Large intestine (tissue), 3 donors: ENCODE data around the gene PRSS38. TPM values are rescaled to one million over a fixed set of nuclear protein-coding genes. Genes with fewer than 3 reads are reported as not detected.

Experiments used
- DNase-seq, 2 donors: peaks; one replicate each; pipeline versions ENCODE4 v3.0.0 to v3.0.0-alpha.2; 2013
- H3K27ac ChIP-seq: one replicate; pipeline ENCODE4 v1.5.1; 2013; ENCODE audit warnings: low read length
- H3K27me3 ChIP-seq: 2 replicates; pipeline ENCODE4 v1.6.1; 2013; ENCODE audit warnings: low read length; ENCODE audit not compliant: control insufficient read depth, insufficient read depth
- H3K36me3 ChIP-seq: 2 replicates; pipeline ENCODE4 v1.6.1; 2013; ENCODE audit warnings: low read length; ENCODE audit not compliant: control insufficient read depth, insufficient read depth
- H3K4me1 ChIP-seq: one replicate; pipeline ENCODE4 v1.6.1; 2013; ENCODE audit warnings: low read length; ENCODE audit not compliant: control insufficient read depth, insufficient read depth
- H3K4me3 ChIP-seq: one replicate; pipeline ENCODE4 v1.5.1; 2013; ENCODE audit warnings: low read length
- H3K9me3 ChIP-seq: one replicate; pipeline ENCODE4 v1.6.1; 2013; ENCODE audit warnings: mild to moderate bottlenecking, low read depth, low read length, moderate library complexity; ENCODE audit not compliant: control insufficient read depth
- WGBS: methylation state at CpG from one replicate; pipeline ENCODE4 v1.1.5; 2013; ENCODE audit warnings: low lambda C conversion rate; ENCODE audit not compliant: insufficient coverage; 5-methylcytosine and 5-hydroxymethylcytosine counted together
- polyA plus RNA-seq: library from polyadenylated mRNA; unstranded; fragments of 120-200 nt; gene quantifications from one replicate; pipeline ENCODE4 v1.2.1, GENCODE V29; 2013

The PRSS38 gene
- polyA plus RNA-seq, 1 donor, result not detected

DNA sequence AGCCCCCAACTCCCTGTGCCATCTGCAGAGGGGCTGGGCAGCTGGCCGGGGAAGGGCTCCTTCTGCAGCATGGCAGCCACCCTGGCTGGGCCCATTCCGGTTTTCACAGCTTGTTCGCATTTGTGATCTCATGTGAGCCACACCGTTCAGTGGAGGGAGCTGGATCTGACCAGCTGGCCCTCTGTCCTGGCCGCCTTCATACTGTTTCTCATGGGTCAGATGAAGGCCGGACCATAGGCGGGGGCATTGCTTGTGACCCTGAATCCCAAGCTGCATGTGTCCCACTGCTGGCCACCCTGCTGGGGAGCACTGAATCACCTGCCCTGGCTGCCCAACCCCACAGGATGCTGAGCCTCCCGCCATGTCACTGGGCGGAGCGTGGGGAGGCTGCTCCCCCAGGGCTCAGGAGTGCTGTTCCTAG lies 36.4 kb upstream of the PRSS38 start:
- Histone ChIP-seq H3K4me1 (peaks cover 9% of the 10 kb centered on the region), H3K4me3 (no peak overlapping the region), H3K36me3 (peaks cover 31% of the 10 kb centered on the region), H3K27ac (no peak overlapping the region), H3K27me3 (no peaks in the 10 kb centered on the region), H3K9me3 (no peaks in the 10 kb centered on the region)
- no CpG with 5 or more reads among the region's 10 CpGs for WGBS
- no peak for DNase-seq

DNA sequence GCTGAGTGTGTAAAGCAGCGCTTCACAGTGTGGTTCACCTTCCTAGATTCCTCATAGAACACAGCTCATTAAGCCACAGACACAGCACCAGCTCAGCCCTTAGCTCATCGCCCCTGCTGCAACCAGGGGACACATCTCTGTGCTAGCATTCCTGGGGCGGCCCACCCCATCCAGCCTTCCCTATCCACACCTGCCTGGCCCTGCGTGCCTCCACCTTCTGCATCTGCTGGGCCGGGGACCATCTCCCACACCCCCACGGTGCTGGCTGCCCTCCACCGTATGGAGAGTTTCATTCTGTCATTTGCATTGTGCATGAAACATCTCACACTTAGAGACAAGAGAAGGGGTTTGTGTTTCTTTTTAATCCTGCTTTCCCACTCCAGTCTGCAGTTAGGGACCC lies 35.8 kb upstream of the PRSS38 start:
- no peaks in the 10 kb centered on the region for H3K27me3 ChIP-seq
- peaks cover 29% of the 10 kb centered on the region for H3K36me3 ChIP-seq
- WGBS, result no CpG with 5 or more reads among the region's 7 CpGs
- no peak overlapping the region for H3K27ac ChIP-seq
- H3K4me1 ChIP-seq, result peaks cover 7% of the 10 kb centered on the region
- H3K9me3 ChIP-seq, result no peaks in the 10 kb centered on the region
- H3K4me3 ChIP-seq, result no peak overlapping the region
- DNase-seq, result no peak

DNA sequence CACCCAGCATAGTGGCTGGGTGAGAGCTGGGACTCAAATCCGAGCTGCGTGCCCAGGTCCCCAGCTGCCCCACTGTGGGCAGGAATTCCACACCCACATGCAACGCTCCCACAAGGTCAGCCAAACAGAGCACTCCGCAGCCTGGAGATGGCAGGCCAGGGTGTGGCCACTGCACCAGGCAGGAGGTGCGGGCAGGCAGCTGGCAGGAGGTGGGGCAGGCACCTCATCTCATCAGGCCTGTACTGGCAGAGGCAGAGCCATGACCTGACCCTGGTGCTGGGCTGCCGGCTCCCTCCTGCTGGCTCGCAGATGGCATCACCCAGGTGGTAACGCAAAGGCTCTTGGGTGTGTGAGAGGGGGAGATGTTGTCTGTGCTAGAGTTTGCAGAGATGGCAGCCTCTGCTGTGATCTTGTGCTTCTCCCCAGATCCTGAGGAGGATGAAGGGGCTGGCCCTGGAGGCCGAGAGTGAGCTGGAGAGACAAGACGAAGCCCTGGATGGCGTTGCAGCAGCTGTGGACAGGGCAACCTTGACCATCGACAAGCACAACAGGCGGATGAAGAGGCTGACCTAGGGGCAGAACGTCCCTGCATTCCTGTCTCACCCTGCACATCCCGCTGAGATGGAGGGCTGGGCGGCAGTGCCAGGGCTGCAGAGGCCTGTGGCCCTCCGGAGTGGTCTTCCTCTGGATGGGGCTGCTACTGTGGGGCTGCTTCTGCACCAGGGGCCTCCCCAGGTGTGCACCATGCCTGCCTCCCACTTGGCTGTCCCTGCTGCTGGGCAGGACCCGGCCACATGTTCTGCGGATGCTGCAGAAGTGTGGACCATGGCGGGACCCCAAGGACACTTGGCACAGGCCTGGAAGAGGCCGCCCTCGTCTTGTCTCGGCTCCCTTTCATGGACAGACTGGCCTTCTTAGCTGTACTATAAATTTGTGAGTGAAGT lies 35.1 kb upstream of the PRSS38 start:
- peaks cover 4% of the 10 kb centered on the region for H3K27me3 ChIP-seq
- peaks cover 29% of the 10 kb centered on the region for H3K36me3 ChIP-seq
- H3K4me3 ChIP-seq, result no peak overlapping the region
- H3K4me1 ChIP-seq, result peaks cover 2% of the 10 kb centered on the region
- WGBS, result no CpG with 5 or more reads among the region's 23 CpGs
- H3K27ac ChIP-seq, result no peak overlapping the region
- no peaks in the 10 kb centered on the region for H3K9me3 ChIP-seq
- no peak for DNase-seq

DNA sequence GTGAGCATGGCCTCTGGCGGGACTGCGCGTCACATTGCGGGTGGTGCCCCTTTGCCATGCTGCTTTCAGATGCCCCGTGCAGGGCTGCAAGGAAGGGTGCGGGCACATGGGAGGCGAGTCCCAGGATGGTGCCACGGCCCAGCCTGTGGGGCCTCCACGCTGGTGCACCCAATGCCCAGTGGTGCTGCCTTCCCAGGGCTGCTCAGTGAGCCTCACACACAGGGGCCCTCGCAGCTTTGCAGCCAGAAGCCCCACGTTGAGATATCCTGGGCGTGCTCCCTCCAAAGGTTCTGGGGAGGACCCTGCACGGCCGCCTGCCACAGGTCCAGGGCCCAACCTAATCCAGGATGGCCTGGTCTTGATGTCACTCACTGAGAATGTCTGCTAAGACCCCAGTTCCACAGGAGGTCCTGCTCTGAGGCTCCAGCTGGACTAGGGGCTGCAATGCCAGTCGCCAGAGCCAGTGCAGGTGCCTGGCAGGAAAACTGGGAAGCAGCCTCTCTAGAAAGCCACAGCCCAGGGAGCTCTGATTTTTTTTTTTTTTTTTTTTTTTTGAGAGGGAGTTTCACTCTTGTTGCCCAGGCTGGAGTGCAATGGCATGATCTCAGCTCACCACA lies 34.1 kb upstream of the PRSS38 start:
- no peak overlapping the region for H3K4me3 ChIP-seq
- H3K9me3 ChIP-seq, result no peaks in the 10 kb centered on the region
- H3K36me3 ChIP-seq, result peaks cover 21% of the 10 kb centered on the region
- WGBS, result no CpG with 5 or more reads among the region's 15 CpGs
- H3K27me3 ChIP-seq, result peaks cover 15% of the 10 kb centered on the region
- peaks cover 6% of the 10 kb centered on the region for H3K4me1 ChIP-seq
- no peak overlapping the region for H3K27ac ChIP-seq
- no peak for DNase-seq

DNA sequence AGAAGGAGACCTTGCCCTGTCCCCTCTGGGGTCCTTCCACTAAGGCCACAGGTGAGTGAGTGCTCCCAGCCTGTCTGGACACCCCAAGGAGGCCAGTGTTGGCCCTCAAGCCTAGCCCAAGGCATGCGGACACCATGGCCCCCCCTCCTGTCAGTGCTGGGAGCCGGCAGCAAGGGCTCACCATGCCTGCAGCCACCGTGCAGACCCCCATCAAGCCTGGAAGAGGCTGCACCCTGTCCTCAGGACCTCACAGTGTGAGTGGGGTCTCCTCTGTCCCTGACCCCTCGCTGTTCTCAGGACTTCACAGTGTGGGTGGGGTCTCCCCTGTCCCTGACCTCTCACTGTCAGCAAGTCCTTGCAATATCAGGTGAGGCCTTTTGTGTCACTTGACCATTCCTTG lies 33.2 kb upstream of the PRSS38 start:
- Histone ChIP-seq H3K9me3 (no peaks in the 10 kb centered on the region), H3K27ac (no peak overlapping the region), H3K4me1 (peaks cover 14% of the 10 kb centered on the region), H3K27me3 (peaks cover 22% of the 10 kb centered on the region), H3K36me3 (peaks cover 20% of the 10 kb centered on the region), H3K4me3 (no peak overlapping the region)
- DNase-seq, result no peak
- no CpG with 5 or more reads among the region's 4 CpGs for WGBS

DNA sequence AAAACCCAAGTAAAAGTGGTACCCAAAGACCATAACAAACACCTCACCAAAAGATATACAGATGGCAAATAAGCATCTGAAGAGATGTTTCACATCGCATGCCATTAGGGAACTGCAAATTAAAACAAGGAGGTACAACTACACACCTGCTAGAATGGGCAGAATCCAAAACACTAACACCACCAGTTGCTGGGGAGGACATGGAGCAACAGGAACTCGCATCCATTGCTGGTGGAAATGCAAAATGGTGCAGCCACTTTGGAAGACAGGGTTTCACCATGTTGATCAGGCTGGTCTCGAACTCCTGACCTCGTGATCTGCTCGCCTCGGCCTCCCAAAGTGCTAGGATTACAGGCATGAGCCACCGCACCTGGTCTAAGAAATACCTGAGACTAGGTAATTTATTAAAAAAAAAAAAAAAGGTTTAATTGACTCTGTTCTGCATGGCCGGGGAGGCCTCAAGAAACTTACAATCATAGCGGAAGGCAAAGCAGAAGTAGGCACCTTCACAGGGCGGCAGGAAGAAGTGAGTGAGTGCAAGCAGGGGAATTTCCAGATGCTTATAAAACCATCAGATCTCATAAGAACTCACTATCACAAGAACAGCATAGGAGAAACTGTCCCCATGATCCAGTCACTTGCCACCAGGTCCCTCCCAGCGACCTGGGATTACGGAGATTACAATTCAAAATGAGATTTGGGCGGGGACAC lies 30.2 kb upstream of the PRSS38 start:
- Histone ChIP-seq H3K9me3 (no peaks in the 10 kb centered on the region), H3K4me3 (no peak overlapping the region), H3K36me3 (peaks cover 14% of the 10 kb centered on the region), H3K27ac (no peak overlapping the region), H3K4me1 (peaks cover 18% of the 10 kb centered on the region), H3K27me3 (peaks cover 40% of the 10 kb centered on the region)
- WGBS, result 80% methylated on average over 1 of the region's 13 CpGs
- DNase-seq, result no peak

DNA sequence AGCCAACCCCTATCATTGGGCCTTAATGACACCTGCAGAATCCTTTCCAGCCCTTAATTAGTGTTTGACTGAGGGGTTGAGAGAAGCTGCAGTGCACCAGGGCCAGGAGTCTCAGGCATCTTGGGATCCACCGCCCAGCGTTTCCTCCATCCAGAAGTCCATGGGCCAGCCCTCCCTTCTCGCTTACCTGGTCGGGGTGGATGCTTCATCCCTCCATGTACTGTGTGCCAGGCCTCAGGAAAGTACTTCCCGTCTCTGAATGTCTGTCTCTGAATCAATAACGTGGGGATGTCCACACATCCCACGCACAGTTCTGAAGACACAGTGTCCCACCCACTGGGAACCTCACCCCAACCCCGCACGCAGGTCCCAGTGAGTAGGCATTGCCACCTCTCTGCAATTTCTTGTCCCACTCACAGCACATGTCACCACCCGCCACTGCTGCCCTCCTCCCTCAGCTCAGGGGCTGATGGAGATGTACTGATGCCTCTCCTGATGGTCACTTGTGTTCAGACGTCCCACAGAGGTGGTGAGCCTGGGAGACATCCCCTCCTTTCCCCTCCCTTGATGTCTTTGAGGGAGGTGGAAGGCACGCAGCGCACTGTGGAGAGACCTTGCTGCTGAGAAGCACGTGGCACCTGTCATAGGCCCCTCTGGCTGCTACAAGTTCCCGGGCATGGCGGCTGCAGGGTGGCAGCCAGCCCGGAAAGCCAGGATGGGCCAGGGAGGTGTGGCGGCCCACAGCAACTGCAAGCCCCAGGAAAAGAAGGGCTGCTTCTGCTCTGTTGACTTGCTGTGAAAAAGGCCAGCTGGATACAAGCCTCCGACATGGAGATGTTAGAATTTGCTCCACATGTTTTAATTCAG lies 29.4 kb upstream of the PRSS38 start:
- Histone ChIP-seq H3K9me3 (no peaks in the 10 kb centered on the region), H3K36me3 (peaks cover 8% of the 10 kb centered on the region), H3K27ac (no peak overlapping the region), H3K4me3 (no peak overlapping the region), H3K4me1 (peaks cover 18% of the 10 kb centered on the region), H3K27me3 (peaks cover 40% of the 10 kb centered on the region)
- WGBS, result no CpG with 5 or more reads among the region's 19 CpGs
- no peak for DNase-seq

DNA sequence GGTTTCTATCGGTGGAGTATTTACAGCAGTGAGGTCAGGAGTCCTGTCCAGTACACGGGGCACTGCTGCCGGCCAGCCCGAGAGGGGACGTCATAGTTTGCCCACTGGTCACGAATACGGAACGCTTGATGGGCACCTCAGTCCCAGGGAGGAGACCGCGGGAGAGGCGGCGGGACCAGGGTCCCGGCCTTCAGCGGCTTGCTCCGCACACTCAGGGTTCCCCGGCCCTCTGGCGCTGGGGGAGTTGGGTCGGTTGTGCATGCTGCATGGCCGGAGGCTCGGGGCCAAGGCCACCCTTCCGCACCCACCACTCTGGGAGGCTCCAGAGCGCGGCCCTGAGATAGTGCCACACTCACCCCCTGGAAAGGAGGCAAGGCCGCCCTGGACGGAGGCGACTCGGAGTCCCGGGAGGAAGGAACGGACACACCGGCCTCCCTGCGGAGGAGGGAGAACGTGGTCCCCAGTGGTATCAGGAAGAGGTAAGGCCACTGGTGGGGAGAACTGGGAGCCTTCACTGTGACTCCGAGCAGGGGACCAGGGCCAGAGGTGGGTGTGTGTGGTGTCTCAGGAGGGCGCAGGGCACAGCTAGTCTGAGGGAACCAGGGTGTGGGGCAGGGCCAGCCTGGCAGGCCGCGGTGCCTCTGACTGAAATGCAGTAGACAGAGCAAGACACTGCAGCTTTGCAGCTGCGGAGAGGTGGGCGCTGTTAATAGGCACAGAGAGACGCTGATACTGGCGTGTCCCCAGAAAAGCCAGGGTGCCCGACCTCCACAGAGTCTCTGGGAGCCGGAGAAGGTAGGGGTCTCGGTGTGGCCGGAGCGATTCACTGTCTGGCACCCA lies 28.6 kb upstream of the PRSS38 start:
- no CpG with 5 or more reads among the region's 45 CpGs for WGBS
- no peaks in the 10 kb centered on the region for H3K9me3 ChIP-seq
- peak overlapping the region; percentile 56 for H3K27ac ChIP-seq
- H3K36me3 ChIP-seq, result peaks cover 6% of the 10 kb centered on the region
- peaks cover 40% of the 10 kb centered on the region for H3K27me3 ChIP-seq
- DNase-seq, result no peak
- peak overlapping the region; percentile 54 for H3K4me3 ChIP-seq
- H3K4me1 ChIP-seq, result peaks cover 18% of the 10 kb centered on the region

DNA sequence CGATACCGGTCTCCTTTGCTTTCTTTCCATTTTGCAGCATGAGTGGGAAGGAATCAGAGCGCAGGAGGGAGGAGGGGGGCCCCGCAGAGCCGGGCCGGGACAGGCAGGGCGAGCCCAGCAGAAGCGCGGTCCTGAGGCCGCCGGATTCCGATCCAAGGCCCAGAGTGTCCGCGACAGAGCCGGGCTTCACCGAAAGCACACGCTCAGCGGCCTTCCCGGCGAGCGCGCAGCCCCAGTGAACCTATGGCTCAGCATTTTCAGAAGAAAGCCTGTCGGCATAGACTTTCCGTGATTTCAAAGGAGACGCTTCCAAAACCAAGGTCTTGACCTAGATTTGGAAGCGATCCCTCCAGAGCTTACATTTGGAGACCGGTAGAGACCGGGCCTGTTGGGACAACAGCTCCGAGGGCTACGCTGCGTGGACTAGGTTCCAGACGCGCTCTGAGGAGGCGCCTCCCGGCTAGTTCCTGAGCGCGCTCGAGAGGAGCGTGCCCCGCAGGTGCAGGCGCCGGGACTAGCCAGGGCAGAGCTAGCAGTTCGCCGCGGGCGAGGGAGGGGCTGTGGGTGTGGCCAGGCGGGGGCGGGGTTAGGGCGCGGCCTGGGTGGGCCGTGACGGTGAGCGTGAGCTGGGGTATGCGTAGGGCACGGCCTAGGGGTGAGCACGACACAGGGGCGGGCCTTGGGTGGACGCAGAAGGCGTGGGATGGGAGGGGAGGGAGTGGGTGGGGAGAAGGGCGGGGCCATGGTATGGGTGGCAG lies 27.8 kb upstream of the PRSS38 start:
- Histone ChIP-seq H3K27me3 (peaks cover 40% of the 10 kb centered on the region), H3K36me3 (no peaks in the 10 kb centered on the region), H3K27ac (peak overlapping the region; percentile 56), H3K9me3 (no peaks in the 10 kb centered on the region), H3K4me1 (peaks cover 18% of the 10 kb centered on the region), H3K4me3 (peak overlapping the region; percentile 54)
- WGBS, result no CpG with 5 or more reads among the region's 60 CpGs
- peak; percentile 94 to 95 for DNase-seq
